HS-5 (cell line): ENCODE data around the gene TTC23L.
A peak's percentile ranks its signal among the peaks of the same experiment; 100 is the strongest.

ENCODE experiments used
- DNase-seq: peaks from one replicate; pipeline ENCODE4 v3.0.0-alpha.2; 2012; ENCODE audit warnings: low read depth

Gene TTC23L

DNA sequence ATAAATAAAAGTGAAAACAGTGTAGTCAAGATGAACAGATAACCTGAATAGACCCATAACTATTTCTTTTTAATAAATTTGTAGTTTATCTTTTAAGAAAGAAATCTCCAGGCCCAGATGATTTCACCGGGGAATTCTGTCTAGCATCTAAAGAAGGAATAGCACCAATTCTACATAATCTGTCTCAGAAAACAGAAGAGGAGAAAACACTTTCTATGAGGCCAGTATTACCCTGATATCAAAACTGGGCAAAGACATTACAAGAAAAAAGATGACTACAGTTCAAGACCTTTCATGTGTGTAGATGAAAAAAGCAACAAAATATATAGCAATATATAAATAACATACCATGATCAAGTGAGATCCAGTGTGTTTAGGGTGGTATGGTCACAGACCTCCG, 31.4 kb downstream of the TTC23L start:
- DNase-seq = no peak

DNA sequence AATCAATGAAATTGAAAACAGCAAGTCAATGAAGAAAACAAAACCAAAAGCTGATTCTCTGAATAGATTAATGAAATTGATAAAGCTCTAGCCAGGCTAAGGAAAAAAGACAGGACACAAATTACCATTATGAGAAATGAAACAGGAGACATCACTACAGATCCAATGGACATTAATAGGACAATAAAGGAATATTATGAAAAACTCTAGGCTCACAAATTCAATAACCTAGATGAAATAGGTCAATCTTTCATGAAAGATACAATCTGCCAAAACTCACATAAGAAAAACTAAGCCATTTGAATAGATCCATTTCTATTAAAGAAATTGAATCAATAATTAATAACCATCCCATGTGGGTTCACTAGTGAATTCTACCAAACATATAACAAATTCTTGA, 37.3 kb downstream of the TTC23L start:
- DNase-seq = no peak

DNA sequence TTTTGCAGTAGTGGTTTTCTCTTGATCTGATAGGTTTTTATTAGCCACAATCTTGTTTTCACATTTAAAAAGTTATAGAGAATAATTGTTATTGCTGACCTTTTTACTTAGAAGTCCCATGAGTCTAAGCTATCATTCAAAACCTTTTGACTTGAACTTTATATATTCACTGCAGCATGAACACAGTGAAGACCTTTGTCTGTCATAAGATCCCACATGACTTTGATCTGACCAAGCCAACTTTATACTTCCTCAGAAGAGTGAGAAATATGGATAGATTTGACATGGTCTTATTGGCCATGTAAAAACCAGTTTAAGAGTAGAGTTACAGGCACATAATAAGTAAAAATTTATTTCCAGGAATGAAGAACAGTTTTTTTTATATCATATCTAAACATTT, 42.3 kb downstream of the TTC23L start:
- no peak for DNase-seq

GRCh38 chr5:34886392-34887119, 47.6 kb downstream of the TTC23L start:
- DNase-seq = no peak

GRCh38 chr5:34889394-34889793, 50.4 kb downstream of the TTC23L start:
- no peak for DNase-seq

DNA sequence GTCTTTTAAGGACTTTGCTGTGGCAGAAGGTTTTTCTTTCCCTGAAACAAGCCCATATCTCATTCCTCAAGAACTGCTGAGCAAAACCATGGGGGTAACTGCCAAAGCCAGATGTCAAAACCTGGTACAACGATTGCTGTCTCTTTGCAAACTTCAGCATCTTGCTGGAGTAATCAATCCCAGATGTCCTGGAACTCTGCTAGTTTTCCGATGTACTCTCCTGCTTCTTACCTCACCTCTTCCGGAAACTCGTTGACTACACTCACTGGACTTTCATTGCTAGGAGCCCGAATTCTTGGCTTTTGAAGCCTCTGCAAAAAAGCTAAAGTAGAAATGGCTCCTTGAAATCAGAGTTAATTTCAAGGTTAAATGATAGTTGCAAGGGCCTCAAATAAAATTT, 53.0 kb downstream of the TTC23L start:
- peak; percentile 73 for DNase-seq

- no peak for DNase-seq
Observed at GRCh38 chr5:34892414-34892813, 53.5 kb downstream of the TTC23L start.

GRCh38 chr5:34894716-34895115, 55.8 kb downstream of the TTC23L start:
- DNase-seq = no peak

GRCh38 chr5:34895641-34896419, 56.9 kb downstream of the TTC23L start:
- no peak for DNase-seq

DNA sequence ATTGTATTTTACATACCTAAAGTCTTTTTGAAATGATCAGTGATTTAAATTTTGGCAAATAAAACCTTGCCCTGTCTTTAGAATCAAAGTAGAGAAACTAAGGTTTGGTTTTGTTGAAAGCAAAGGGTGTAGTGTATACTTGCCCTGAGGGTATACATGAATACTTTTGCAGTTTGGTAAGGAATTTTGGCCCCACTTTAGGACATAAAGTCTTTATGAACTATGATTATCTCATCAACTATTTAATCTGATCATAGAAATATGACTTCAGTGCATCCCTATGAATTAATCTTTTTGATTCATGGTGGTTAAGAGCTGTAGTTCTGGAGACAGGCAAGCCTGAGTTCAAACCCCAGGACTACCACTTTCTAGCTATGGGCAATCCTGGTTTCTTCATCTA, 58.7 kb downstream of the TTC23L start:
- DNase-seq = no peak

DNA sequence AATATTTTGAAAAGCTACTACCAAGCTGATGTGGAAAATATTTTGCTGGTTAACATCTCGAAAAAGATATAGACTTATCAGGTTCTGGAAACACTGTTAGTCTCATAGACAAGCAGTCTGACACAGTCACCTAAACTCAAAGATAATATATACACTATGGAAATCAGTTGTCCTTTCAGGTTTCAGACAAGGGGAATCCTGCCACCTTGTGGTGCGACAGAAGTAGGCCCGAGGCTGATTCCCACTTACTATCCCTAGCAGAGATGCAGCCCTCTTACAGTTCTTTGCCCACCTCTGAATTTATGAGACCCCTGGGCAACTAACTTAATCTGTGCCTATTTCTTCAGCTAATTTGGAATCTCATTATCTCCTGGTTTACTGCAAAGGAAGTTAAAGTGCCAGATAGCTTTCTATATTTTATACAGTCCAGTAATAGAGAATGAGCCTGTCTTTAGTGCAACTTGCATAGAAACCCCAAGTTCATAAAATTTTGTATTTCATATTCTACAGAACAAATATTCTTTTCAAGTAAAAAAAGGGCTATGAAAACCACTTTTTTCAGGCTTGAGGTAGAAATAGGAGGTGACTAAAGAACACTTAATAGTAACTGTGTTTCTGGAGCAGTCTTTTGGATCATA, 59.4 kb downstream of the TTC23L start:
- peak; percentile 56 for DNase-seq

DNA sequence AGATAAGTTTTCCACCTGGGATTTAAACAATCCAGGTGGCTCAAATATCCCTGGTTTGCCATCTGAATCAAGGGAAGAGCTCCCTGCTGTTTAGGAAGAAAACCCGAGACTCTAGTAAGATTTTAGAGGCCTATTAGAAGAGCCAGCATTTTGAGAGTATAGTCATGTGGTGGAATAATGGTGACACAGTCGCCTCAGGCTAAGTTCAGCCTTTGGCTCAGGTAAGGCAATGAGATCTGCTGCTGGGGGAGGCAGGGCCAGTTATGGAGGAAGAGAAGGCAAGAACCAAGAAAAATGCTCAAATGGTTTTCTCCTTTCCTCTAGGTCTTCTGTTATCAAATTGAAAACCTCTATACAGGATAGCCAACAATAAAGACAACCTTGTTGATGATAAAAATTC, 60.1 kb downstream of the TTC23L start:
- DNase-seq = no peak

GRCh38 chr5:34900652-34901051, 61.7 kb downstream of the TTC23L start:
- DNase-seq = no peak

DNA sequence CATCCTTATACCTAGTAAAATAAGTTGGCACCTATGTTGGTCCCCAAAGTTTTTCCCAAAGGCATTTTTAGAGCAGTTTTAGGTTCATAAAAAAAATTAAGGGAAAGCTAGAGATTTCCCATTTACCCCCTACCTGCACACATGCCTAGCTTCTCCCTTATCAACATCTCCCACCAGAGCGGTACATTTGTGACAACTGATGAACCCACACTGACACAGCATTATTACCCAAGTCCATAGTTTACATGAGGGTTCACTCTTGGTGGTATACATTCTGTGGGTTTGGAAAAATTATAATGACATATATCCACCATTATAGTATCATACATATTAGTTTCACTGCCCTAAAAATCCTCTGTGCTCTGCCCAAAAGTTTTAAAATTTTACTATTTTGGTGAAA, 64.3 kb downstream of the TTC23L start:
- no peak for DNase-seq

GRCh38 chr5:34905564-34905963, 66.6 kb downstream of the TTC23L start:
- no peak for DNase-seq

- DNase-seq = no peak
Observed at GRCh38 chr5:34913072-34913471, 74.1 kb downstream of the TTC23L start.

- peak; percentile 25 for DNase-seq
Observed at GRCh38 chr5:34914671-34915138, 75.7 kb downstream of the TTC23L start.

- DNase-seq = peak; percentile 95
Observed at GRCh38 chr5:34915139-34915855, 76.3 kb downstream of the TTC23L start, which contains the start of the genes BRIX1 and RAD1. Gene BRIX1 (plus strand): TSS chr5:34915711. CDS start chr5:34915739, 28 bp downstream. Gene RAD1 (minus strand): TSS chr5:34915504. CDS start chr5:34914892, 612 bp downstream.

- no peak for DNase-seq
Observed at GRCh38 chr5:34915856-34916192, 76.9 kb downstream of the TTC23L start.

GRCh38 chr5:34916518-34916917, 77.6 kb downstream of the TTC23L start:
- DNase-seq = no peak

- no peak for DNase-seq
Observed at GRCh38 chr5:34918025-34918424, 79.1 kb downstream of the TTC23L start.

GRCh38 chr5:34919077-34919476, 80.1 kb downstream of the TTC23L start:
- DNase-seq = no peak
